ENCODE results near the gene GPX2.

Gene GPX2

DNA sequence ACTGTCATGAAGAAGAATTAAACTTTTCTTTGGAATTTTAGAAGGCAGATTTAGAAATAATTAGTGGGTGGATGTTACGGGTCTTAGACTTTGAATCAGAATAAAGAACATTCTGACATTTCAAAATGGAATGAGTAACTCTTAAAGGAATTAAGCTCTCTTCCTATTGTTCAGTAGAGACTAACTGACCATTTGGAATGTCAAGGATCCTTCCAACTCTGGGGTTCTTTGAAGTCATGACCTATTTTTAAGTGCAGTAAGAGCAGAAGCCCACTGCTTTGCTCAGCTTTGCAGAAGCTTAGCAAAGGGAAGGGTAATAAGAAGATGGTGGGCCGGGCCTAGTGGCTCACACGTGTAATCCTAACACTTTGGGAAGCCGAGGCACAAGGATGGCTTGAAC is 24.3 kb downstream of the GPX2 start:
- no peak overlapping the region for H2AFZ ChIP-seq (ENCODE audit: insufficient read depth, low read length, poor library complexity)

DNA sequence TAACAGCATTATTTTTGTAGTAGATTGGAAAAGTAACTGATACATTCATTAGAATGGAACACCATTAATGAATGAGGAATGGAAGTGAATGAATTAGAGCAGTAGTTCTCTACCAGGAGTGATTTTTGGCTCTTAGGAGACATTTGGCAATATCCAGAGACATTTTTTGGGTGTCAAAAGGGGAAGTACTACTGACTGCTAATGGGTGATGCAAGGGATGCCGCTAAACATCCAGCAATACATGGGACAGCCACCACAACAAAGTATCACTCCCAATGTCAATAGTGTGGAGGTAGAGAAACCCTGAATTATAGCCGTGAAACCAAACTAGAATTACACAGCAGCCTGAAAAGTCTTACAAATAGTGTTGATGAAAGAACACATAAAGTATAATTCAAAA is 26.7 kb downstream of the GPX2 start:
- no peak overlapping the region for H4K8ac ChIP-seq (ENCODE audit: low read depth, low read length)
- peak overlapping the region; percentile 75 for H3K4ac ChIP-seq (ENCODE audit: low read depth, low read length)

More for the DNA sequence above, 24.3 kb downstream of the GPX2 start:
- no peak overlapping the region for H2BK5ac ChIP-seq (ENCODE audit: low read depth, low read length, poor library complexity)
- no peak overlapping the region for H3K23ac ChIP-seq (ENCODE audit: low read length)
- H3K18ac ChIP-seq (ENCODE audit: low read length), result peak overlapping the region; percentile 37
- peaks cover 6% of the 10 kb centered on the region for H3K79me2 ChIP-seq (ENCODE audit: control insufficient read depth, insufficient read depth, low read length, poor library complexity)
- H3K27me3 ChIP-seq (ENCODE audit: insufficient read depth, low read length), result no peaks in the 10 kb centered on the region
- H3K4me2 ChIP-seq (ENCODE audit: low read length), result no peak overlapping the region
- H3K4me1 ChIP-seq (ENCODE audit: control insufficient read depth in 1 of 2, insufficient read depth in 2 of 2, low read length in 2 of 2), result peaks cover 2 to 8% of the 10 kb centered on the region in 2 experiments
- no peak overlapping the region for H2AK5ac ChIP-seq (ENCODE audit: low read length)
- no peak overlapping the region for H4K12ac ChIP-seq (ENCODE audit: low read depth, low read length)
- H4K8ac ChIP-seq (ENCODE audit: low read depth, low read length), result no peak overlapping the region
- H3K14ac ChIP-seq (ENCODE audit: low read length), result no peak overlapping the region
- H3K79me1 ChIP-seq (ENCODE audit: low read length), result peaks cover 4% of the 10 kb centered on the region
- H3K27ac ChIP-seq (ENCODE audit: low read depth, low read length), result no peak overlapping the region
- no peaks in the 10 kb centered on the region for H3K36me3 ChIP-seq (ENCODE audit: control insufficient read depth in 1 of 2, insufficient read depth in 2 of 2, low read length in 2 of 2)
- no peaks in the 10 kb centered on the region for H3K9me3 ChIP-seq (ENCODE audit: insufficient read depth, low read depth, low read length)
- no peak overlapping the region for H3K9ac ChIP-seq (ENCODE audit: low read length)
- no peak overlapping the region for H4K91ac ChIP-seq (ENCODE audit: low read depth, low read length)
- WGBS (ENCODE audit: extremely low coverage, insufficient coverage, insufficient read length), result 100% methylated on average over 1 of the region's 4 CpGs
- H2BK120ac ChIP-seq (ENCODE audit: insufficient read depth, low read length, poor library complexity), result no peak overlapping the region
- H2BK12ac ChIP-seq (ENCODE audit: low read length), result no peak overlapping the region
- no peak overlapping the region for H3K4me3 ChIP-seq (ENCODE audit: low read depth, low read length)
- no peak overlapping the region for H3K4ac ChIP-seq (ENCODE audit: low read depth, low read length)
- DNase-seq, result no peak

GRCh38 chr14:64915029-64915424 is 27.5 kb downstream of the GPX2 start:
- no CpG with 5 or more reads among the region's 4 CpGs for WGBS (ENCODE audit: extremely low coverage, insufficient coverage, insufficient read length)
- H3K9ac ChIP-seq (ENCODE audit: low read length), result peak overlapping the region; percentile 88
- DNase-seq, result no peak
- H3K18ac ChIP-seq (ENCODE audit: low read length), result no peak overlapping the region
- peak overlapping the region; percentile 93 for H3K4ac ChIP-seq (ENCODE audit: low read depth, low read length)
- no peak overlapping the region for H3K27ac ChIP-seq (ENCODE audit: low read depth, low read length)
- H2BK5ac ChIP-seq (ENCODE audit: low read depth, low read length, poor library complexity), result no peak overlapping the region
- no peak overlapping the region for H2AFZ ChIP-seq (ENCODE audit: insufficient read depth, low read length, poor library complexity)
- peak overlapping the region; percentile 91 for H3K4me3 ChIP-seq (ENCODE audit: low read depth, low read length)
- H3K79me1 ChIP-seq (ENCODE audit: low read length), result peaks cover 4% of the 10 kb centered on the region
- H2BK120ac ChIP-seq (ENCODE audit: insufficient read depth, low read length, poor library complexity), result no peak overlapping the region
- no peak overlapping the region for H4K91ac ChIP-seq (ENCODE audit: low read depth, low read length)
- H4K8ac ChIP-seq (ENCODE audit: low read depth, low read length), result peak overlapping the region; percentile 97
- peak overlapping the region; percentile 79 for H3K4me2 ChIP-seq (ENCODE audit: low read length)
- no peak overlapping the region for H2AK5ac ChIP-seq (ENCODE audit: low read length)
- no peaks in the 10 kb centered on the region for H3K9me3 ChIP-seq (ENCODE audit: insufficient read depth, low read depth, low read length)
- no peak overlapping the region for H3K23ac ChIP-seq (ENCODE audit: low read length)
- no peak overlapping the region for H2BK12ac ChIP-seq (ENCODE audit: low read length)
- peaks cover 2 to 8% of the 10 kb centered on the region in 2 experiments for H3K4me1 ChIP-seq (ENCODE audit: control insufficient read depth in 1 of 2, insufficient read depth in 2 of 2, low read length in 2 of 2)
- H3K14ac ChIP-seq (ENCODE audit: low read length), result no peak overlapping the region
- no peaks in the 10 kb centered on the region for H3K36me3 ChIP-seq (ENCODE audit: control insufficient read depth in 1 of 2, insufficient read depth in 2 of 2, low read length in 2 of 2)
- H4K12ac ChIP-seq (ENCODE audit: low read depth, low read length), result no peak overlapping the region
- peaks cover 6% of the 10 kb centered on the region for H3K79me2 ChIP-seq (ENCODE audit: control insufficient read depth, insufficient read depth, low read length, poor library complexity)
- H3K27me3 ChIP-seq (ENCODE audit: insufficient read depth, low read length), result no peaks in the 10 kb centered on the region

More for the DNA sequence above, 26.7 kb downstream of the GPX2 start:
- H2BK120ac ChIP-seq (ENCODE audit: insufficient read depth, low read length, poor library complexity), result no peak overlapping the region
- H3K23ac ChIP-seq (ENCODE audit: low read length), result no peak overlapping the region
- no peak overlapping the region for H3K14ac ChIP-seq (ENCODE audit: low read length)
- WGBS (ENCODE audit: extremely low coverage, insufficient coverage, insufficient read length), result no CpG with 5 or more reads among the region's 2 CpGs
- DNase-seq, result no peak
- H2AFZ ChIP-seq (ENCODE audit: insufficient read depth, low read length, poor library complexity), result no peak overlapping the region
- no peak overlapping the region for H4K91ac ChIP-seq (ENCODE audit: low read depth, low read length)
- no peaks in the 10 kb centered on the region for H3K27me3 ChIP-seq (ENCODE audit: insufficient read depth, low read length)
- no peak overlapping the region for H3K9ac ChIP-seq (ENCODE audit: low read length)
- H3K4me1 ChIP-seq (ENCODE audit: control insufficient read depth in 1 of 2, insufficient read depth in 2 of 2, low read length in 2 of 2), result peaks cover 2 to 8% of the 10 kb centered on the region in 2 experiments
- H3K79me2 ChIP-seq (ENCODE audit: control insufficient read depth, insufficient read depth, low read length, poor library complexity), result peaks cover 6% of the 10 kb centered on the region
- no peak overlapping the region for H3K27ac ChIP-seq (ENCODE audit: low read depth, low read length)
- no peak overlapping the region for H3K18ac ChIP-seq (ENCODE audit: low read length)
- H2BK12ac ChIP-seq (ENCODE audit: low read length), result no peak overlapping the region
- H3K9me3 ChIP-seq (ENCODE audit: insufficient read depth, low read depth, low read length), result no peaks in the 10 kb centered on the region
- no peaks in the 10 kb centered on the region for H3K36me3 ChIP-seq (ENCODE audit: control insufficient read depth in 1 of 2, insufficient read depth in 2 of 2, low read length in 2 of 2)
- no peak overlapping the region for H4K12ac ChIP-seq (ENCODE audit: low read depth, low read length)
- H3K4me2 ChIP-seq (ENCODE audit: low read length), result no peak overlapping the region
- H2AK5ac ChIP-seq (ENCODE audit: low read length), result no peak overlapping the region
- no peak overlapping the region for H2BK5ac ChIP-seq (ENCODE audit: low read depth, low read length, poor library complexity)
- no peak overlapping the region for H3K4me3 ChIP-seq (ENCODE audit: low read depth, low read length)
- peaks cover 4% of the 10 kb centered on the region for H3K79me1 ChIP-seq (ENCODE audit: low read length)

- Histone ChIP-seq H3K36me3 (ENCODE audit: control insufficient read depth in 1 of 2, insufficient read depth in 2 of 2, low read length in 2 of 2) (no peaks in the 10 kb centered on the region), H4K91ac (ENCODE audit: low read depth, low read length) (peak within 1 kb of the TSS; percentile 95), H3K14ac (ENCODE audit: low read length) (peak within 1 kb of the TSS; percentile 96), H3K9ac (ENCODE audit: low read length) (peak within 1 kb of the TSS; percentile 88), H2BK12ac (ENCODE audit: low read length) (no peak within 1 kb of the TSS), H2BK5ac (ENCODE audit: low read depth, low read length, poor library complexity) (peak within 1 kb of the TSS; percentile 79), H3K27ac (ENCODE audit: low read depth, low read length) (peak within 1 kb of the TSS; percentile 58), H3K4me2 (ENCODE audit: low read length) (peak within 1 kb of the TSS; percentile 79), H3K18ac (ENCODE audit: low read length) (peak within 1 kb of the TSS; percentile 96), H3K23ac (ENCODE audit: low read length) (no peak within 1 kb of the TSS), H2BK120ac (ENCODE audit: insufficient read depth, low read length, poor library complexity) (peak within 1 kb of the TSS; percentile 89), H4K12ac (ENCODE audit: low read depth, low read length) (peak within 1 kb of the TSS; percentile 92), H3K4me1 (ENCODE audit: control insufficient read depth in 1 of 2, insufficient read depth in 2 of 2, low read length in 2 of 2) (peaks cover 2 to 6% of the 10 kb centered on the region in 2 experiments), H3K79me1 (ENCODE audit: low read length) (peaks cover 4% of the 10 kb centered on the region), H2AK5ac (ENCODE audit: low read length) (peak within 1 kb of the TSS; percentile 65), H3K4me3 (ENCODE audit: low read depth, low read length) (peak within 1 kb of the TSS; percentile 91), H3K9me3 (ENCODE audit: insufficient read depth, low read depth, low read length) (no peaks in the 10 kb centered on the region), H3K27me3 (ENCODE audit: insufficient read depth, low read length) (no peaks in the 10 kb centered on the region), H4K8ac (ENCODE audit: low read depth, low read length) (peak within 1 kb of the TSS; percentile 97), H3K4ac (ENCODE audit: low read depth, low read length) (peak within 1 kb of the TSS; percentile 93), H3K79me2 (ENCODE audit: control insufficient read depth, insufficient read depth, low read length, poor library complexity) (peaks cover 6% of the 10 kb centered on the region), H2AFZ (ENCODE audit: insufficient read depth, low read length, poor library complexity) (peak within 1 kb of the TSS; percentile 96)
- DNase-seq, result peak; percentile 97 to 100
- WGBS (ENCODE audit: extremely low coverage, insufficient coverage, insufficient read length), result no CpG with 5 or more reads among the region's 49 CpGs
These were observed 28.1 kb downstream of the GPX2 start, which contains the start of gene CHURC1 for GRCh38 chr14:64914237-64915028. TSS of gene CHURC1 (plus strand) at chr14:64914455. CDS start at chr14:64914496, 41 bp downstream.
